ENCODE measurements around the gene YPEL4. TPM values are rescaled to one million over a fixed set of nuclear protein-coding genes. Genes with fewer than 3 reads are reported as not detected.

The YPEL4 gene
- total RNA-seq, 1 experiment from 2014 or later, result 0.32 TPM

- TF ChIP-seq, protein P1, sequence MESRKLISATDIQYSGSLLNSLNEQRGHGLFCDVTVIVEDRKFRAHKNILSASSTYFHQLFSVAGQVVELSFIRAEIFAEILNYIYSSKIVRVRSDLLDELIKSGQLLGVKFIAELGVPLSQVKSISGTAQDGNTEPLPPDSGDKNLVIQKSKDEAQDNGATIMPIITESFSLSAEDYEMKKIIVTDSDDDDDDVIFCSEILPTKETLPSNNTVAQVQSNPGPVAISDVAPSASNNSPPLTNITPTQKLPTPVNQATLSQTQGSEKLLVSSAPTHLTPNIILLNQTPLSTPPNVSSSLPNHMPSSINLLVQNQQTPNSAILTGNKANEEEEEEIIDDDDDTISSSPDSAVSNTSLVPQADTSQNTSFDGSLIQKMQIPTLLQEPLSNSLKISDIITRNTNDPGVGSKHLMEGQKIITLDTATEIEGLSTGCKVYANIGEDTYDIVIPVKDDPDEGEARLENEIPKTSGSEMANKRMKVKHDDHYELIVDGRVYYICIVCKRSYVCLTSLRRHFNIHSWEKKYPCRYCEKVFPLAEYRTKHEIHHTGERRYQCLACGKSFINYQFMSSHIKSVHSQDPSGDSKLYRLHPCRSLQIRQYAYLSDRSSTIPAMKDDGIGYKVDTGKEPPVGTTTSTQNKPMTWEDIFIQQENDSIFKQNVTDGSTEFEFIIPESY (IDR thresholded peaks at IDR 0.05; ENCODE audit: extremely low read depth, insufficient replicate concordance, low read length), result no peak
- TF ChIP-seq REST (IDR thresholded peaks at IDR 0.05; ENCODE audit: low read depth), result no peak
- TF ChIP-seq SRF (IDR thresholded peaks at IDR 0.05; ENCODE audit: low read depth), result no peak
- no peak for TF ChIP-seq CBX3 (IDR thresholded peaks at IDR 0.05; ENCODE audit: low read depth)
- TF ChIP-seq, protein P2, sequence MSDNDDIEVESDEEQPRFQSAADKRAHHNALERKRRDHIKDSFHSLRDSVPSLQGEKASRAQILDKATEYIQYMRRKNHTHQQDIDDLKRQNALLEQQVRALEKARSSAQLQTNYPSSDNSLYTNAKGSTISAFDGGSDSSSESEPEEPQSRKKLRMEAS (IDR thresholded peaks at IDR 0.05), result no peak
- TF ChIP-seq POLR2A (IDR thresholded peaks at IDR 0.05; ENCODE audit: borderline replicate concordance, extremely low read depth, insufficient read depth, insufficient read length), result no peak
- TF ChIP-seq EGR1 (IDR thresholded peaks at IDR 0.05; ENCODE audit: low read depth), result no peak
- TF ChIP-seq CEBPB (IDR thresholded peaks at IDR 0.05; ENCODE audit: low read depth), result no peak
- no peak for TF ChIP-seq POLR2AphosphoS5 (IDR thresholded peaks at IDR 0.05; ENCODE audit: low read depth, low read length)
- TF ChIP-seq, protein P3, sequence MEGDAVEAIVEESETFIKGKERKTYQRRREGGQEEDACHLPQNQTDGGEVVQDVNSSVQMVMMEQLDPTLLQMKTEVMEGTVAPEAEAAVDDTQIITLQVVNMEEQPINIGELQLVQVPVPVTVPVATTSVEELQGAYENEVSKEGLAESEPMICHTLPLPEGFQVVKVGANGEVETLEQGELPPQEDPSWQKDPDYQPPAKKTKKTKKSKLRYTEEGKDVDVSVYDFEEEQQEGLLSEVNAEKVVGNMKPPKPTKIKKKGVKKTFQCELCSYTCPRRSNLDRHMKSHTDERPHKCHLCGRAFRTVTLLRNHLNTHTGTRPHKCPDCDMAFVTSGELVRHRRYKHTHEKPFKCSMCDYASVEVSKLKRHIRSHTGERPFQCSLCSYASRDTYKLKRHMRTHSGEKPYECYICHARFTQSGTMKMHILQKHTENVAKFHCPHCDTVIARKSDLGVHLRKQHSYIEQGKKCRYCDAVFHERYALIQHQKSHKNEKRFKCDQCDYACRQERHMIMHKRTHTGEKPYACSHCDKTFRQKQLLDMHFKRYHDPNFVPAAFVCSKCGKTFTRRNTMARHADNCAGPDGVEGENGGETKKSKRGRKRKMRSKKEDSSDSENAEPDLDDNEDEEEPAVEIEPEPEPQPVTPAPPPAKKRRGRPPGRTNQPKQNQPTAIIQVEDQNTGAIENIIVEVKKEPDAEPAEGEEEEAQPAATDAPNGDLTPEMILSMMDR (IDR thresholded peaks at IDR 0.05 in 2 of 3, conservative IDR thresholded peaks at IDR 0.05 in 1 of 3; ENCODE audit: borderline replicate concordance in 1 of 3, insufficient read depth in 1 of 3, low read depth in 2 of 3, low read length in 2 of 3), result no peak
- no peak for TF ChIP-seq JUND (IDR thresholded peaks at IDR 0.05)
- no peak for TF ChIP-seq FOSL1 (IDR thresholded peaks at IDR 0.05; ENCODE audit: low read depth)
- TF ChIP-seq EZH2phosphoT487 (IDR thresholded peaks at IDR 0.05; ENCODE audit: borderline replicate concordance), result no peak
- no peak for TF ChIP-seq SP1 (IDR thresholded peaks at IDR 0.05; ENCODE audit: low read depth)
- TF ChIP-seq RAD21 (IDR thresholded peaks at IDR 0.05; ENCODE audit: low read depth), result no peak
- no peak for TF ChIP-seq ZFX (IDR thresholded peaks at IDR 0.05)
- ChIA-PET CTCF (interaction anchor here (1.3 kb wide), 1 partner anchor 31 kb away, joined by 4 read pairs; no protein-coding TSS in a partner anchor), RAD21 (ENCODE audit: low non-redundant PET in 1 of 2, low total read pairs in 2 of 2, uncharacterized antibody in 2 of 2, unreplicated experiment in 2 of 2) (no interaction called here), POLR2A (no interaction called here)
- DNase-seq (ENCODE audit: low read depth, low spot score), result no peak
- Histone ChIP-seq H3K27ac (ENCODE audit: low read depth, low read length) (no peak overlapping the region), H4K20me1 (ENCODE audit: insufficient read depth) (no peaks in the 10 kb centered on the region), H2AFZ (ENCODE audit: low read depth, low read length, poor library complexity, severe bottlenecking) (no peak overlapping the region), H3K36me3 (ENCODE audit: control insufficient read depth in 1 of 2, insufficient read depth in 2 of 2, low read length in 2 of 2) (no peaks in the 10 kb centered on the region), H3K4me3 (replicated peaks in 1 of 2; ENCODE audit: low read depth in 1 of 2, low read length in 2 of 2) (no peak overlapping the region), H3K79me2 (ENCODE audit: insufficient read depth, low read length) (no peaks in the 10 kb centered on the region), H3K27me3 (ENCODE audit: insufficient read depth, low read length) (no peaks in the 10 kb centered on the region), H3K4me1 (ENCODE audit: control insufficient read depth in 1 of 2, insufficient read depth in 2 of 2, low read length in 2 of 2) (no peaks in the 10 kb centered on the region), H3K9me3 (ENCODE audit: control insufficient read depth in 1 of 2, insufficient read depth in 1 of 2, low read depth in 1 of 2, low read length in 2 of 2) (no peaks in the 10 kb centered on the region), H3K9me2 (ENCODE audit: insufficient read depth) (no peaks in the 10 kb centered on the region), H3K4me2 (ENCODE audit: low read length) (no peak overlapping the region), H3K9ac (ENCODE audit: low read length) (no peak overlapping the region)
- no peak for ATAC-seq
- BruUV-seq (replicated peaks), result no TSS peak
- intact Hi-C loops (cut with micrococcal nuclease), result no loop called here
Measured at GRCh38 chr11:57610170-57610569, 39.5 kb downstream of the YPEL4 start.

All from HCT116 (cell line).